Common myeloid progenitor, CD34-positive (primary cell): ENCODE data around the gene WWC2.

ENCODE experiments used
- CTCF ChIA-PET: fragments of 350-600 bp; sonication (Branson Sonifier 250); formaldehyde crosslinking; loops from one replicate; lab custom pipeline; 2021; ENCODE audit warnings: antibody characterized with exemption; lab: Charles Lee
- POLR2A ChIA-PET: fragments of 350-600 bp; sonication (Branson Sonifier 250); formaldehyde crosslinking; loops from one replicate; lab custom pipeline; 2021; ENCODE audit warnings: antibody characterized with exemption; lab: Charles Lee
- DNase-seq, 3 donors: peaks; one replicate each; pipeline versions ENCODE4 v3.0.0 to v3.0.0-alpha.2; 2013
- H3K27ac ChIP-seq, 2 experiments: 1 replicate in 1 of 2; 2 replicates in 1 of 2; pipeline ENCODE4 v1.7.0; 2013; ENCODE audit warnings: inconsistent platforms in 2 of 2, low read length in 2 of 2, mild to moderate bottlenecking in 2 of 2, low read depth in 1 of 2, moderate library complexity in 1 of 2; ENCODE audit not compliant: severe bottlenecking in 2 of 2, insufficient read depth in 1 of 2, poor library complexity in 1 of 2
- H3K27me3 ChIP-seq, 5 experiments: replicated peaks in 2 of 5; 1 replicate in 3 of 5; 2 replicates in 2 of 5; pipeline versions ENCODE4 v1.6.1 to v1.7.0; 2013; ENCODE audit warnings: low read length in 4 of 5, mild to moderate bottlenecking in 2 of 5, moderate library complexity in 2 of 5, inconsistent platforms in 1 of 5; ENCODE audit not compliant: insufficient read depth in 5 of 5, control insufficient read depth in 4 of 5
- H3K36me3 ChIP-seq, 4 experiments: 1 replicate in 2 of 4; 2 replicates in 2 of 4; pipeline versions ENCODE4 v1.6.1 to v1.7.0; 2013; ENCODE audit warnings: low read length in 3 of 4, control low read depth in 1 of 4, mild to moderate bottlenecking in 1 of 4; ENCODE audit not compliant: control insufficient read depth in 4 of 4, insufficient read depth in 4 of 4
- H3K4me1 ChIP-seq, 4 experiments: 1 replicate in 3 of 4; 2 replicates in 1 of 4; pipeline versions ENCODE4 v1.6.1 to v1.7.1; 2013; ENCODE audit warnings: low read length in 3 of 4, mild to moderate bottlenecking in 3 of 4, control low read depth in 1 of 4, inconsistent platforms in 1 of 4, moderate library complexity in 1 of 4; ENCODE audit not compliant: control insufficient read depth in 4 of 4, insufficient read depth in 4 of 4; ENCODE audit errors: control extremely low read depth in 1 of 4
- H3K4me3 ChIP-seq, 7 experiments: 1 replicate in 4 of 7; 2 replicates in 3 of 7; pipeline versions ENCODE4 v1.5.1 to v1.7.0; 2013; ENCODE audit warnings: mild to moderate bottlenecking in 7 of 7, low read length in 6 of 7, moderate library complexity in 6 of 7, inconsistent platforms in 2 of 7, low read depth in 2 of 7, control low read depth in 1 of 7; ENCODE audit not compliant: insufficient read depth in 4 of 7, control insufficient read depth in 1 of 7; ENCODE audit errors: extremely low read depth in 1 of 7
- H3K9me3 ChIP-seq, 5 experiments: 1 replicate in 4 of 5; 2 replicates in 1 of 5; pipeline versions ENCODE4 v1.6.1 to v1.7.1; 2013; ENCODE audit warnings: low read length in 4 of 5, mild to moderate bottlenecking in 2 of 5, inconsistent platforms in 1 of 5, low read depth in 1 of 5, moderate library complexity in 1 of 5; ENCODE audit not compliant: control insufficient read depth in 4 of 5, insufficient read depth in 2 of 5; ENCODE audit errors: control extremely low read depth in 1 of 5
- WGBS: methylation state at CpG from one replicate; pipeline ENCODE4 v1.1.5; 2013; ENCODE audit not compliant: insufficient coverage; 5-methylcytosine and 5-hydroxymethylcytosine counted together

Gene WWC2

GRCh38 chr4:183161630-183162029 is 62.6 kb downstream of the WWC2 start:
- DNase-seq: no peak
- Histone ChIP-seq H3K27me3 (no peaks in the 10 kb centered on the region), H3K27ac (no peak overlapping the region), H3K9me3 (no peaks in the 10 kb centered on the region), H3K36me3 (no peaks in the 10 kb centered on the region), H3K4me3 (no peak overlapping the region), H3K4me1 (peaks cover 0 to 6% (median 0%) of the 10 kb centered on the region in 4 experiments)
- CTCF ChIA-PET: interaction anchor here (0.6 to 1.4 kb wide), 2 partner anchors 9 to 152 kb away, joined by 3 to 5 read pairs; no protein-coding TSS in a partner anchor
- 100% methylated on average over 4 of the region's 5 CpGs for WGBS
- POLR2A ChIA-PET: no interaction called here

GRCh38 chr4:183163135-183163534 is 64.1 kb downstream of the WWC2 start:
- no peak for DNase-seq
- peaks cover 0 to 3% (median 0%) of the 10 kb centered on the region in 4 experiments for H3K4me1 ChIP-seq
- WGBS: 100% methylated on average over 2 of the region's 3 CpGs
- CTCF ChIA-PET: interaction anchor here (0.6 to 1.5 kb wide), 4 partner anchors 8 to 66 kb away, joined by 3 to 5 read pairs (median 4); no protein-coding TSS in a partner anchor
- no peaks in the 10 kb centered on the region for H3K27me3 ChIP-seq
- H3K36me3 ChIP-seq: no peaks in the 10 kb centered on the region
- H3K9me3 ChIP-seq: no peaks in the 10 kb centered on the region
- POLR2A ChIA-PET: no interaction called here
- H3K27ac ChIP-seq: no peak overlapping the region
- H3K4me3 ChIP-seq: no peak overlapping the region

GRCh38 chr4:183164963-183165362 is 65.9 kb downstream of the WWC2 start:
- Histone ChIP-seq H3K27me3 (no peaks in the 10 kb centered on the region), H3K4me3 (no peak overlapping the region), H3K27ac (no peak overlapping the region), H3K9me3 (no peaks in the 10 kb centered on the region), H3K4me1 (no peaks in the 10 kb centered on the region), H3K36me3 (no peaks in the 10 kb centered on the region)
- no CpG with 5 or more reads among the region's 1 CpG for WGBS
- CTCF ChIA-PET: interaction anchor here (1.0 kb wide), 1 partner anchor 13 kb away, joined by 3 read pairs; no protein-coding TSS in a partner anchor
- DNase-seq: no peak
- POLR2A ChIA-PET: no interaction called here

- no peaks in the 10 kb centered on the region for H3K27me3 ChIP-seq
- H3K4me1 ChIP-seq: no peaks in the 10 kb centered on the region
- no peak for DNase-seq
- H3K36me3 ChIP-seq: no peaks in the 10 kb centered on the region
- H3K4me3 ChIP-seq: no peak overlapping the region
- no CpG with 5 or more reads among the region's 1 CpG for WGBS
- H3K9me3 ChIP-seq: no peaks in the 10 kb centered on the region
- ChIA-PET POLR2A (no interaction called here), CTCF (no interaction called here)
- H3K27ac ChIP-seq: no peak overlapping the region
Measured at GRCh38 chr4:183165376-183165775, 66.3 kb downstream of the WWC2 start.

- Histone ChIP-seq H3K4me3 (no peak overlapping the region), H3K9me3 (no peaks in the 10 kb centered on the region), H3K36me3 (no peaks in the 10 kb centered on the region), H3K4me1 (no peaks in the 10 kb centered on the region), H3K27me3 (no peaks in the 10 kb centered on the region), H3K27ac (no peak overlapping the region)
- ChIA-PET CTCF (interaction anchor here (0.8 to 1.0 kb wide), 2 partner anchors 8 to 81 kb away, joined by 3 read pairs; no protein-coding TSS in a partner anchor), POLR2A (no interaction called here)
- no peak for DNase-seq
Measured at GRCh38 chr4:183170894-183171293, 71.8 kb downstream of the WWC2 start.

GRCh38 chr4:183171484-183172267 is 72.6 kb downstream of the WWC2 start:
- no peaks in the 10 kb centered on the region for H3K4me1 ChIP-seq
- no peaks in the 10 kb centered on the region for H3K36me3 ChIP-seq
- no peak overlapping the region for H3K27ac ChIP-seq
- DNase-seq: no peak
- WGBS: 100% methylated on average over 1 of the region's 4 CpGs
- POLR2A ChIA-PET: interaction anchor here (0.6 kb wide), 1 partner anchor 79 kb away, joined by 3 read pairs; no protein-coding TSS in a partner anchor
- CTCF ChIA-PET: interaction anchor here (1.0 kb wide), 1 partner anchor 9 kb away, joined by 3 read pairs; no protein-coding TSS in a partner anchor
- H3K9me3 ChIP-seq: no peaks in the 10 kb centered on the region
- H3K27me3 ChIP-seq: no peaks in the 10 kb centered on the region
- no peak overlapping the region for H3K4me3 ChIP-seq

GRCh38 chr4:183172881-183173280 is 73.8 kb downstream of the WWC2 start:
- no peaks in the 10 kb centered on the region for H3K4me1 ChIP-seq
- no peak overlapping the region for H3K27ac ChIP-seq
- no peaks in the 10 kb centered on the region for H3K9me3 ChIP-seq
- H3K27me3 ChIP-seq: no peaks in the 10 kb centered on the region
- POLR2A ChIA-PET: interaction anchor here (0.7 kb wide), 1 partner anchor 25 kb away, joined by 3 read pairs; no protein-coding TSS in a partner anchor
- no peak for DNase-seq
- WGBS: 100% methylated on average over 1 of the region's 1 CpG
- H3K4me3 ChIP-seq: no peak overlapping the region
- CTCF ChIA-PET: no interaction called here
- no peaks in the 10 kb centered on the region for H3K36me3 ChIP-seq
